Measurements from ENCODE around the gene TRAF2. TPM values are rescaled to one million over a fixed set of nuclear protein-coding genes. Genes with fewer than 3 reads are reported as not detected.

The TRAF2 gene
- total RNA-seq, 1 experiment from 2014 or later: 11.5 TPM

- no peak overlapping the region for H2AFZ ChIP-seq (ENCODE audit: low read length)
- no peaks in the 10 kb centered on the region for H4K20me1 ChIP-seq (ENCODE audit: low read length)
- H3K4me3 ChIP-seq (ENCODE audit: low read length): no peak overlapping the region
- ChIA-PET POLR2A (ENCODE audit: unreplicated experiment) (no interaction called here), CTCF (interaction anchor here (0.7 kb wide), 1 partner anchor 9 kb away, joined by 3 read pairs; no protein-coding TSS in a partner anchor)
- BruUV-seq (replicated peaks): no TSS peak
- H3K27me3 ChIP-seq (ENCODE audit: low read length): no peaks in the 10 kb centered on the region
- H3K9me3 ChIP-seq (ENCODE audit: low read length): no peaks in the 10 kb centered on the region
- peaks cover 15% of the 10 kb centered on the region; the same call in 1 of the 2 replicates for H3K36me3 ChIP-seq (ENCODE audit: low read depth, low read length)
- intact Hi-C loops (cut with micrococcal nuclease): no loop called here
- no peak overlapping the region for H3K9ac ChIP-seq (ENCODE audit: low read length)
- no peak overlapping the region for H3K4me2 ChIP-seq (ENCODE audit: low read length)
- no peaks in the 10 kb centered on the region for H3K79me2 ChIP-seq (ENCODE audit: low read length)
- TF ChIP-seq EZH2phosphoT487 (IDR thresholded peaks at IDR 0.05; ENCODE audit: borderline replicate concordance, low read length) (no peak), CTCF (conservative IDR thresholded peaks at IDR 0.05; ENCODE audit: low read depth, low read length) (no peak), EZH2 (IDR thresholded peaks at IDR 0.05; ENCODE audit: low read length, unreplicated experiment) (no peak)
- no peaks in the 10 kb centered on the region for H3K9me2 ChIP-seq (replicated peaks; ENCODE audit: low read length)
- H3K27ac ChIP-seq (ENCODE audit: low read length): no peak overlapping the region
- ATAC-seq (no peak), DNase-seq (no peak)
- H3F3A ChIP-seq (ENCODE audit: low read length, unreplicated experiment): no peaks in the 10 kb centered on the region
- no peaks in the 10 kb centered on the region for H3K4me1 ChIP-seq (ENCODE audit: insufficient read depth, low read length)
These were observed 41.3 kb downstream of the TRAF2 start for GRCh38 chr9:136927343-136928271.

- intact Hi-C loops (cut with micrococcal nuclease): no loop called here
- peaks cover 15% of the 10 kb centered on the region; the same call in 1 of the 2 replicates for H3K36me3 ChIP-seq (ENCODE audit: low read depth, low read length)
- ChIA-PET POLR2A (ENCODE audit: unreplicated experiment) (no interaction called here), CTCF (interaction anchor here (0.7 kb wide), 1 partner anchor 10 kb away, joined by 3 read pairs; no protein-coding TSS in a partner anchor)
- no peak overlapping the region for H3K27ac ChIP-seq (ENCODE audit: low read length)
- H3K4me1 ChIP-seq (ENCODE audit: insufficient read depth, low read length): no peaks in the 10 kb centered on the region
- no peak overlapping the region for H3K4me2 ChIP-seq (ENCODE audit: low read length)
- BruUV-seq (replicated peaks): no TSS peak
- H3K9me3 ChIP-seq (ENCODE audit: low read length): no peaks in the 10 kb centered on the region
- H3K27me3 ChIP-seq (ENCODE audit: low read length): no peaks in the 10 kb centered on the region
- DNase-seq: no peak
- H3F3A ChIP-seq (ENCODE audit: low read length, unreplicated experiment): no peaks in the 10 kb centered on the region
- ATAC-seq: no peak
- H3K4me3 ChIP-seq (ENCODE audit: low read length): no peak overlapping the region
- TF ChIP-seq EZH2 (IDR thresholded peaks at IDR 0.05; ENCODE audit: low read length, unreplicated experiment): no peak
- no peak for TF ChIP-seq EZH2phosphoT487 (IDR thresholded peaks at IDR 0.05; ENCODE audit: borderline replicate concordance, low read length)
- TF ChIP-seq CTCF (conservative IDR thresholded peaks at IDR 0.05; ENCODE audit: low read depth, low read length): no peak
- H2AFZ ChIP-seq (ENCODE audit: low read length): no peak overlapping the region
- no peaks in the 10 kb centered on the region for H4K20me1 ChIP-seq (ENCODE audit: low read length)
- H3K9me2 ChIP-seq (replicated peaks; ENCODE audit: low read length): no peaks in the 10 kb centered on the region
- H3K9ac ChIP-seq (ENCODE audit: low read length): no peak overlapping the region
- no peaks in the 10 kb centered on the region for H3K79me2 ChIP-seq (ENCODE audit: low read length)
These were observed 42.3 kb downstream of the TRAF2 start for GRCh38 chr9:136928591-136928990.

- no peak overlapping the region for H2AFZ ChIP-seq (ENCODE audit: low read length)
- H3K79me2 ChIP-seq (ENCODE audit: low read length): no peaks in the 10 kb centered on the region
- H3K9me3 ChIP-seq (ENCODE audit: low read length): no peaks in the 10 kb centered on the region
- ATAC-seq: no peak
- H3K27me3 ChIP-seq (ENCODE audit: low read length): no peaks in the 10 kb centered on the region
- CTCF ChIA-PET: no interaction called here
- no peaks in the 10 kb centered on the region for H4K20me1 ChIP-seq (ENCODE audit: low read length)
- H3K9me2 ChIP-seq (replicated peaks; ENCODE audit: low read length): no peaks in the 10 kb centered on the region
- TF ChIP-seq CTCF (conservative IDR thresholded peaks at IDR 0.05; ENCODE audit: low read depth, low read length) (no peak), EZH2phosphoT487 (IDR thresholded peaks at IDR 0.05; ENCODE audit: borderline replicate concordance, low read length) (no peak), EZH2 (IDR thresholded peaks at IDR 0.05; ENCODE audit: low read length, unreplicated experiment) (no peak)
- intact Hi-C loops (cut with micrococcal nuclease): no loop called here
- POLR2A ChIA-PET (ENCODE audit: unreplicated experiment): no interaction called here
- no peaks in the 10 kb centered on the region for H3K4me1 ChIP-seq (ENCODE audit: insufficient read depth, low read length)
- peaks cover 15% of the 10 kb centered on the region; the same call in 1 of the 2 replicates for H3K36me3 ChIP-seq (ENCODE audit: low read depth, low read length)
- no peak for DNase-seq
- no peak overlapping the region for H3K27ac ChIP-seq (ENCODE audit: low read length)
- no peak overlapping the region for H3K4me2 ChIP-seq (ENCODE audit: low read length)
- no peak overlapping the region for H3K4me3 ChIP-seq (ENCODE audit: low read length)
- no peak overlapping the region for H3K9ac ChIP-seq (ENCODE audit: low read length)
- BruUV-seq (replicated peaks): no TSS peak
- H3F3A ChIP-seq (ENCODE audit: low read length, unreplicated experiment): no peaks in the 10 kb centered on the region
These were observed 43.7 kb downstream of the TRAF2 start for GRCh38 chr9:136930014-136930413.

Measured in PC-3 (cell line).